A673 (cell line): Measurements from ENCODE around the gene BRCA2. TPM values are rescaled to one million over a fixed set of nuclear protein-coding genes. Genes with fewer than 3 reads are reported as not detected.

Source experiments
- Bru-seq: library from RNA; stranded (reverse); fragments of 400-500 nt; gene quantifications from one replicate; lab custom pipeline; 2021; lab: Mats Ljungman, UMichigan
- BruChase-seq, 2 experiments: library from RNA; stranded (reverse); fragments of 400-500 nt; gene quantifications; one replicate each; lab custom pipeline; 2021; lab: Mats Ljungman, UMichigan
- BruUV-seq: library from RNA; stranded (reverse); fragments of 400-500 nt; replicated peaks from 2 replicates; lab custom pipeline; 2021; lab: Mats Ljungman, UMichigan
- CTCF ChIA-PET: fragments of 300-600 bp; sonication (Branson Sonifier 250); formaldehyde crosslinking; loops from one replicate; lab custom pipeline; 2022; ENCODE audit warnings: antibody characterized with exemption; lab: Charles Lee
- POLR2A ChIA-PET: fragments of 300-600 bp; sonication (Branson Sonifier 250); formaldehyde crosslinking; loops from one replicate; lab custom pipeline; 2022; ENCODE audit warnings: antibody characterized with exemption; ENCODE audit not compliant: low non-redundant PET; lab: Charles Lee
- DNase-seq: peaks from one replicate; pipeline ENCODE4 v3.0.0-alpha.2; 2015; ENCODE audit warnings: low spot score
- H3K27ac ChIP-seq: fragments of 200-600 bp; sonication (generic); 2 replicates; pipeline ENCODE4 v1.5.1; 2016; ENCODE audit warnings: mixed run types, low read depth, mild to moderate bottlenecking, mixed read lengths, antibody characterized with exemption, low read length; ENCODE audit not compliant: poor library complexity, severe bottlenecking
- H3K27me3 ChIP-seq: fragments of 200-600 bp; sonication (generic); replicated peaks from 2 replicates; pipeline ENCODE4 v1.6.1; 2017; ENCODE audit warnings: mixed run types, low read depth, mild to moderate bottlenecking, mixed read lengths, antibody characterized with exemption, low read length; ENCODE audit not compliant: insufficient read depth, poor library complexity
- H3K36me3 ChIP-seq: fragments of 200-600 bp; sonication (generic); 2 replicates; pipeline ENCODE4 v1.6.1; 2016; ENCODE audit warnings: mixed run types, mild to moderate bottlenecking, mixed read lengths, antibody characterized with exemption, low read length; ENCODE audit not compliant: insufficient read depth, poor library complexity, severe bottlenecking
- H3K4me1 ChIP-seq: fragments of 200-600 bp; sonication (generic); 2 replicates; pipeline ENCODE4 v1.6.1; 2017; ENCODE audit warnings: mixed run types, mild to moderate bottlenecking, mixed read lengths, antibody characterized with exemption, low read length; ENCODE audit not compliant: insufficient read depth, poor library complexity, severe bottlenecking
- H3K4me3 ChIP-seq: fragments of 200-600 bp; sonication (generic); 2 replicates; pipeline ENCODE4 v1.5.1; 2016; ENCODE audit warnings: low read depth, mixed run types, mild to moderate bottlenecking, mixed read lengths, low read length; ENCODE audit not compliant: poor library complexity, severe bottlenecking
- H3K9me3 ChIP-seq: fragments of 200-600 bp; sonication (generic); 2 replicates; pipeline ENCODE4 v1.6.1; 2016; ENCODE audit warnings: mixed run types, low read depth, mild to moderate bottlenecking, mixed read lengths, antibody characterized with exemption, low read length; ENCODE audit not compliant: poor library complexity, severe bottlenecking
- EZH2 ChIP-seq: fragments of 200-600 bp; sonication (generic); IDR thresholded peaks from 2 replicates; pipeline ENCODE4 v1.6.1; 2017; ENCODE audit warnings: borderline replicate concordance, low read depth, mild to moderate bottlenecking, mixed read lengths, antibody characterized with exemption, low read length; ENCODE audit not compliant: poor library complexity, severe bottlenecking
- intact Hi-C: fragments of 100-400 bp; cut with micrococcal nuclease; formaldehyde crosslinking; loops from one replicate; pipeline ENCODE4 v1.10.0; 2022; ENCODE audit not compliant: unreplicated experiment
- long read RNA-seq: library from polyadenylated mRNA; stranded (forward); transcript quantifications from one replicate; pipeline ENCODE4 v2.0.0, GENCODE V29; 2022
- total RNA-seq: library from RNA; stranded (reverse); gene quantifications from 2 replicates; pipeline ENCODE4 v1.2.3, GENCODE V29; 2021
- TF ChIP-seq, protein P1 (sequence below): fragments of 300-800, 200-600 bp; sonication (generic); conservative IDR thresholded peaks from 2 replicates; pipeline ENCODE4 v1.5.1; 2017; ENCODE audit warnings: low read depth, mild to moderate bottlenecking, antibody characterized with exemption, low read length, moderate library complexity, mixed read lengths

The BRCA2 gene, protein sequence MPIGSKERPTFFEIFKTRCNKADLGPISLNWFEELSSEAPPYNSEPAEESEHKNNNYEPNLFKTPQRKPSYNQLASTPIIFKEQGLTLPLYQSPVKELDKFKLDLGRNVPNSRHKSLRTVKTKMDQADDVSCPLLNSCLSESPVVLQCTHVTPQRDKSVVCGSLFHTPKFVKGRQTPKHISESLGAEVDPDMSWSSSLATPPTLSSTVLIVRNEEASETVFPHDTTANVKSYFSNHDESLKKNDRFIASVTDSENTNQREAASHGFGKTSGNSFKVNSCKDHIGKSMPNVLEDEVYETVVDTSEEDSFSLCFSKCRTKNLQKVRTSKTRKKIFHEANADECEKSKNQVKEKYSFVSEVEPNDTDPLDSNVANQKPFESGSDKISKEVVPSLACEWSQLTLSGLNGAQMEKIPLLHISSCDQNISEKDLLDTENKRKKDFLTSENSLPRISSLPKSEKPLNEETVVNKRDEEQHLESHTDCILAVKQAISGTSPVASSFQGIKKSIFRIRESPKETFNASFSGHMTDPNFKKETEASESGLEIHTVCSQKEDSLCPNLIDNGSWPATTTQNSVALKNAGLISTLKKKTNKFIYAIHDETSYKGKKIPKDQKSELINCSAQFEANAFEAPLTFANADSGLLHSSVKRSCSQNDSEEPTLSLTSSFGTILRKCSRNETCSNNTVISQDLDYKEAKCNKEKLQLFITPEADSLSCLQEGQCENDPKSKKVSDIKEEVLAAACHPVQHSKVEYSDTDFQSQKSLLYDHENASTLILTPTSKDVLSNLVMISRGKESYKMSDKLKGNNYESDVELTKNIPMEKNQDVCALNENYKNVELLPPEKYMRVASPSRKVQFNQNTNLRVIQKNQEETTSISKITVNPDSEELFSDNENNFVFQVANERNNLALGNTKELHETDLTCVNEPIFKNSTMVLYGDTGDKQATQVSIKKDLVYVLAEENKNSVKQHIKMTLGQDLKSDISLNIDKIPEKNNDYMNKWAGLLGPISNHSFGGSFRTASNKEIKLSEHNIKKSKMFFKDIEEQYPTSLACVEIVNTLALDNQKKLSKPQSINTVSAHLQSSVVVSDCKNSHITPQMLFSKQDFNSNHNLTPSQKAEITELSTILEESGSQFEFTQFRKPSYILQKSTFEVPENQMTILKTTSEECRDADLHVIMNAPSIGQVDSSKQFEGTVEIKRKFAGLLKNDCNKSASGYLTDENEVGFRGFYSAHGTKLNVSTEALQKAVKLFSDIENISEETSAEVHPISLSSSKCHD (N-terminal part only)
- total RNA-seq: 35.9 and 47.2 TPM in 2 replicates
- percentile 87 among the genes with signal in this experiment for Bru-seq, nascent RNA
- BruChase-seq, experiment 1, labeled RNA remaining after a 2-hour chase: percentile 89 among the genes with signal in this experiment
- percentile 88 among the genes with signal in this experiment for BruChase-seq, experiment 2, labeled RNA remaining after a 6-hour chase
- long read RNA-seq, partial matches to known transcripts: 4 of 6 reads
- long read RNA-seq, other reads (novel, unspliced or antisense): 2 of 6 reads

DNA sequence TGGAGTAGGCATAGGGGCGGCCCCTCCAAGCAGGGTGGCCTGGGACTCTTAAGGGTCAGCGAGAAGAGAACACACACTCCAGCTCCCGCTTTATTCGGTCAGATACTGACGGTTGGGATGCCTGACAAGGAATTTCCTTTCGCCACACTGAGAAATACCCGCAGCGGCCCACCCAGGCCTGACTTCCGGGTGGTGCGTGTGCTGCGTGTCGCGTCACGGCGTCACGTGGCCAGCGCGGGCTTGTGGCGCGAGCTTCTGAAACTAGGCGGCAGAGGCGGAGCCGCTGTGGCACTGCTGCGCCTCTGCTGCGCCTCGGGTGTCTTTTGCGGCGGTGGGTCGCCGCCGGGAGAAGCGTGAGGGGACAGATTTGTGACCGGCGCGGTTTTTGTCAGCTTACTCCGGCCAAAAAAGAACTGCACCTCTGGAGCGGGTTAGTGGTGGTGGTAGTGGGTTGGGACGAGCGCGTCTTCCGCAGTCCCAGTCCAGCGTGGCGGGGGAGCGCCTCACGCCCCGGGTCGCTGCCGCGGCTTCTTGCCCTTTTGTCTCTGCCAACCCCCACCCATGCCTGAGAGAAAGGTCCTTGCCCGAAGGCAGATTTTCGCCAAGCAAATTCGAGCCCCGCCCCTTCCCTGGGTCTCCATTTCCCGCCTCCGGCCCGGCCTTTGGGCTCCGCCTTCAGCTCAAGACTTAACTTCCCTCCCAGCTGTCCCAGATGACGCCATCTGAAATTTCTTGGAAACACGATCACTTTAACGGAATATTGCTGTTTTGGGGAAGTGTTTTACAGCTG is at the start of gene BRCA2, which contains the start of gene ZAR1L:
Gene BRCA2, plus strand, starts transcription at position 271 of the 790 bp plus-strand sequence. CDS start 953 bp downstream, outside the sequence.
Gene ZAR1L, minus strand, starts transcription at position 126 of the 790 bp plus-strand sequence. CDS start 3,438 bp downstream, outside the sequence.
- Histone ChIP-seq H3K4me1 (peaks cover 7% of the 10 kb centered on the region), H3K27me3 (no peaks in the 10 kb centered on the region), H3K36me3 (peaks cover 25% of the 10 kb centered on the region), H3K4me3 (peak within 1 kb of the TSS; percentile 66), H3K9me3 (no peaks in the 10 kb centered on the region), H3K27ac (peak within 1 kb of the TSS; percentile 97)
- peak; percentile 94 for DNase-seq
- POLR2A ChIA-PET: interaction anchor here (0.5 to 0.7 kb wide), 2 partner anchors 24 to 262 kb away, joined by 3 to 5 read pairs; no protein-coding TSS in a partner anchor
- TF ChIP-seq, protein P1, sequence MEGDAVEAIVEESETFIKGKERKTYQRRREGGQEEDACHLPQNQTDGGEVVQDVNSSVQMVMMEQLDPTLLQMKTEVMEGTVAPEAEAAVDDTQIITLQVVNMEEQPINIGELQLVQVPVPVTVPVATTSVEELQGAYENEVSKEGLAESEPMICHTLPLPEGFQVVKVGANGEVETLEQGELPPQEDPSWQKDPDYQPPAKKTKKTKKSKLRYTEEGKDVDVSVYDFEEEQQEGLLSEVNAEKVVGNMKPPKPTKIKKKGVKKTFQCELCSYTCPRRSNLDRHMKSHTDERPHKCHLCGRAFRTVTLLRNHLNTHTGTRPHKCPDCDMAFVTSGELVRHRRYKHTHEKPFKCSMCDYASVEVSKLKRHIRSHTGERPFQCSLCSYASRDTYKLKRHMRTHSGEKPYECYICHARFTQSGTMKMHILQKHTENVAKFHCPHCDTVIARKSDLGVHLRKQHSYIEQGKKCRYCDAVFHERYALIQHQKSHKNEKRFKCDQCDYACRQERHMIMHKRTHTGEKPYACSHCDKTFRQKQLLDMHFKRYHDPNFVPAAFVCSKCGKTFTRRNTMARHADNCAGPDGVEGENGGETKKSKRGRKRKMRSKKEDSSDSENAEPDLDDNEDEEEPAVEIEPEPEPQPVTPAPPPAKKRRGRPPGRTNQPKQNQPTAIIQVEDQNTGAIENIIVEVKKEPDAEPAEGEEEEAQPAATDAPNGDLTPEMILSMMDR: no peak
- TF ChIP-seq EZH2: no peak
- no TSS peak for BruUV-seq
- CTCF ChIA-PET: no interaction called here
- intact Hi-C loops: no loop called here

- intact Hi-C loops: no loop called here
- Histone ChIP-seq H3K4me1 (no peaks in the 10 kb centered on the region), H3K27me3 (no peaks in the 10 kb centered on the region), H3K36me3 (no peaks in the 10 kb centered on the region), H3K9me3 (no peaks in the 10 kb centered on the region), H3K4me3 (no peak overlapping the region), H3K27ac (no peak overlapping the region)
- ChIA-PET CTCF (no interaction called here), POLR2A (no interaction called here)
- TF ChIP-seq EZH2: no peak
- TF ChIP-seq, protein P1: no peak
- BruUV-seq: no TSS peak
- DNase-seq: no peak
These were observed 49.6 kb upstream of the BRCA2 start for GRCh38 chr13:32265726-32266125.
